ENCODE measurements around the gene RAI2. TPM values are rescaled to one million over a fixed set of nuclear protein-coding genes. Genes with fewer than 3 reads are reported as not detected.

The RAI2 gene
- total and polyA plus RNA-seq, 8 donors, result 14.9 to 20.6 (median 16.9) TPM

DNA sequence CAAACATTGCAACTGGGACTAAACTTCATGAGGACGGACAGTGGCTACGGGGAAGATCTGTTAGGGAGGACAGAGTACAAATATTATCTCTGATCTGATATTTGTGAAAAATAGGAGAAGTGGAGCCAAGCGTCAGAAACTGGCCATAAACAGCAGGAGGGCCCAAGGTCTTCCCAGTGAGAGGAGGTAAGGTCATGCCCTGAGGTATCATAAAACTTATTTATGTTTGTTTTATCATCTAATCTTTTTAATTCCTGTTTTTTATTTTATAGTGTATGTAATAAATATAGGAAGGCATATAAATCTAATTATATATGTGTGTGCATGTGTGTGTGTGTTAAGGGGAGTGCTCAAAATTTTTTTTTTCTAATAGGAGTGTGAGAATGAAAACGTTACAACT is 51.8 kb downstream of the RAI2 start:
- intact Hi-C loops (cut with DNase I), result no loop called here

DNA sequence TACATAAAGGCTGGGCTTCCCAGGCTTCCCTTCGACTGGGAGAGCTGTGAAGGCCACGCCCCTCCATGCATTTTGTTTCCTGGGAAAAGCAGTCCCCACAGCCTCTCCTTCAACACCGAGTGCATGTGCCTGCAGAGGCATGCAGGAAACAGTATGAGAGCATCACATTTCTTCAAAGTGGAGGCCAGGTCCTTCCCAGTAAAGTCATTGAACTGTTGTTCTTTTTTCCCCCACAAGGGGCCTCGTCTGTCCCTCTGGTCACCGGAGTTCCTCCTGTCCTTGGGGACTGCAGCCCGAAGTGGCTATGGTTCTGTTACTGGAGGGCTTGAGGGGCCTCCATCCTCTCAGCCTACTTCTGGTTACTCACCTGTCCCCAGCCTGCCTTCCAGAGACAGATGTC is 56.0 kb downstream of the RAI2 start:
- intact Hi-C loops (cut with DNase I), result no loop called here

More for the DNA sequence above, 51.8 kb downstream of the RAI2 start:
- Histone ChIP-seq H3K36me3 (no peaks in the 10 kb centered on the region), H3K4me1 (no peaks in the 10 kb centered on the region), H3K27ac (no peak overlapping the region), H3K4me3 (no peak overlapping the region), H3K27me3 (no peaks in the 10 kb centered on the region), H3K9me3 (no peaks in the 10 kb centered on the region)
- DNase-seq, result no peak
- ATAC-seq, result no peak
- TF ChIP-seq CTCF (IDR thresholded peaks at IDR 0.05), result no peak

DNA sequence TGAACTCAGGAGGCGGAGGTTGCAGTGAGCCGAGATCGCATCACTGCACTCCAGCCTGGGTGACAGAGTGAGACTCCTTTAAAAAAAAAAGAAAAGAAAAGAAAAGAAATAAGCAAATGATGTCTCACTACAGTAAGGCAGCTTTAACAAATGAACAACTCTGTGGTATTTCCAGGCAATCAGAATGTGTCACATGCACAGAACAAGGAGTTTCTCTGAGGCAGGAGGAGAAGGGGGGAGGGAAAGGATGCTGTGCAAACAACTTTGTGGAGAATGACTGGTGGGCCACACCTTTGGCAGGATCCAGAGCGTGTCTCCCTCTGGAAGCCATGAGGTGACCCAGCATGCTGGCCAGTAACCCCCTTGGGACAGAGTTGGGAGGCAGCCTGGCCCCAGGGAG is 57.6 kb downstream of the RAI2 start:
- no peaks in the 10 kb centered on the region for H3K9me3 ChIP-seq
- no peak for TF ChIP-seq CTCF (IDR thresholded peaks at IDR 0.05)
- DNase-seq, result no peak
- H3K27ac ChIP-seq, result no peak overlapping the region
- ATAC-seq, result no peak
- H3K36me3 ChIP-seq, result peaks cover 0 to 3% of the 10 kb centered on the region in 2 donors
- H3K4me1 ChIP-seq, result no peaks in the 10 kb centered on the region
- H3K4me3 ChIP-seq, result no peak overlapping the region
- intact Hi-C loops (cut with DNase I), result no loop called here
- no peaks in the 10 kb centered on the region for H3K27me3 ChIP-seq

More for the DNA sequence above, 56.0 kb downstream of the RAI2 start:
- H3K27me3 ChIP-seq, result no peaks in the 10 kb centered on the region
- DNase-seq (no peak), ATAC-seq (no peak)
- H3K4me3 ChIP-seq, result no peak overlapping the region
- no peaks in the 10 kb centered on the region for H3K9me3 ChIP-seq
- TF ChIP-seq CTCF (IDR thresholded peaks at IDR 0.05), result no peak
- no peak overlapping the region for H3K27ac ChIP-seq
- H3K36me3 ChIP-seq, result peaks cover 0 to 3% of the 10 kb centered on the region in 2 donors
- no peaks in the 10 kb centered on the region for H3K4me1 ChIP-seq

GRCh38 chrX:17802756-17803155 is 58.3 kb downstream of the RAI2 start:
- no peak for TF ChIP-seq CTCF (IDR thresholded peaks at IDR 0.05)
- Histone ChIP-seq H3K27me3 (no peaks in the 10 kb centered on the region), H3K9me3 (no peaks in the 10 kb centered on the region), H3K27ac (no peak overlapping the region), H3K36me3 (peaks cover 0 to 3% of the 10 kb centered on the region in 2 donors), H3K4me1 (no peaks in the 10 kb centered on the region), H3K4me3 (no peak overlapping the region)
- ATAC-seq (no peak), DNase-seq (no peak)
- intact Hi-C loops (cut with DNase I), result no loop called here

DNA sequence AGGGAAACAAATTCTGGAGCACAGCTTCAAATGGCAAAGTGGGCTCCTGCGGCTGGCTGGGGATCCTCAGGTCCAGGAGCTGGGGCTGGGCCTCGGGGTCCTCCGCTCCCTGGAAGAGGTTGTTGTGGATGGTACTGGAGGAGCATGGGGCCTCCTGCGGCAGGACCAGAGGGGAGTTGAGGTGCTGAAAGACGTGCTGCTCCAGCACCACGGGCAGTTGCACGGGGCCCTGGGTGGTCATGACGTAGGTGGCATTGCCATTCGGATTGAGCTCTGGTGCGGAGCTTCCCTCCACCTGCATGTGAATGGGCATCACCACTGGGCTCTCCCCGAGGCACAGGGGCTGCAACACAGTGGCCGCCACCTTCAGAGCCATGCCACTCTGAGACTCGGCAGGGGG is 59.7 kb downstream of the RAI2 start:
- no peak for TF ChIP-seq CTCF (IDR thresholded peaks at IDR 0.05)
- no peaks in the 10 kb centered on the region for H3K27me3 ChIP-seq
- intact Hi-C loops (cut with DNase I), result no loop called here
- ATAC-seq (no peak), DNase-seq (no peak)
- peaks cover 0 to 3% of the 10 kb centered on the region in 2 donors for H3K36me3 ChIP-seq
- no peak overlapping the region for H3K27ac ChIP-seq
- H3K9me3 ChIP-seq, result no peaks in the 10 kb centered on the region
- no peak overlapping the region for H3K4me3 ChIP-seq
- no peaks in the 10 kb centered on the region for H3K4me1 ChIP-seq

Data from left lung (tissue), 10 donors.